ENCODE data around the gene KRTAP10-5.

The KRTAP10-5 gene

GRCh38 chr21:44616591-44616926 lies 36.2 kb upstream of the KRTAP10-5 start:
- H3K36me3 ChIP-seq: no peaks in the 10 kb centered on the region
- H3K27ac ChIP-seq: no peak overlapping the region
- TF ChIP-seq CTCF (IDR thresholded peaks at IDR 0.05): no peak
- peaks cover 30 to 39% of the 10 kb centered on the region in 2 experiments for H3K4me1 ChIP-seq (ENCODE audit: control insufficient read depth in 1 of 2, insufficient read depth in 1 of 2, low read depth in 1 of 2, low read length in 1 of 2)
- H3K4me3 ChIP-seq (ENCODE audit: low read depth in 1 of 2, low read length in 1 of 2): no peak overlapping the region
- H3K9me3 ChIP-seq: no peaks in the 10 kb centered on the region
- H3K27me3 ChIP-seq: no peaks in the 10 kb centered on the region

- H3K9me3 ChIP-seq: no peaks in the 10 kb centered on the region
- H3K4me1 ChIP-seq (ENCODE audit: control insufficient read depth in 1 of 2, insufficient read depth in 1 of 2, low read depth in 1 of 2, low read length in 1 of 2): peaks cover 30 to 39% of the 10 kb centered on the region in 2 experiments
- H3K36me3 ChIP-seq: no peaks in the 10 kb centered on the region
- no peak for TF ChIP-seq CTCF (IDR thresholded peaks at IDR 0.05)
- no peak overlapping the region for H3K4me3 ChIP-seq (ENCODE audit: low read depth in 1 of 2, low read length in 1 of 2)
- H3K27ac ChIP-seq: no peak overlapping the region
- no peaks in the 10 kb centered on the region for H3K27me3 ChIP-seq
These were observed 35.6 kb upstream of the KRTAP10-5 start for GRCh38 chr21:44615911-44616590.

- no peaks in the 10 kb centered on the region for H3K27me3 ChIP-seq
- H3K4me3 ChIP-seq (ENCODE audit: low read depth in 1 of 2, low read length in 1 of 2): no peak overlapping the region
- H3K4me1 ChIP-seq (ENCODE audit: control insufficient read depth in 1 of 2, insufficient read depth in 1 of 2, low read depth in 1 of 2, low read length in 1 of 2): peaks cover 30 to 39% of the 10 kb centered on the region in 2 experiments
- no peaks in the 10 kb centered on the region for H3K36me3 ChIP-seq
- H3K9me3 ChIP-seq: no peaks in the 10 kb centered on the region
- TF ChIP-seq CTCF (IDR thresholded peaks at IDR 0.05): no peak
- no peak overlapping the region for H3K27ac ChIP-seq
These were observed 35.1 kb upstream of the KRTAP10-5 start for GRCh38 chr21:44615466-44615865.

- no peaks in the 10 kb centered on the region for H3K27me3 ChIP-seq
- H3K27ac ChIP-seq: no peak overlapping the region
- no peaks in the 10 kb centered on the region for H3K9me3 ChIP-seq
- H3K36me3 ChIP-seq: no peaks in the 10 kb centered on the region
- no peak overlapping the region for H3K4me3 ChIP-seq (ENCODE audit: low read depth in 1 of 2, low read length in 1 of 2)
- H3K4me1 ChIP-seq (ENCODE audit: control insufficient read depth in 1 of 2, insufficient read depth in 1 of 2, low read depth in 1 of 2, low read length in 1 of 2): peaks cover 28 to 35% of the 10 kb centered on the region in 2 experiments
- TF ChIP-seq CTCF (IDR thresholded peaks at IDR 0.05): no peak
These were observed 34.6 kb upstream of the KRTAP10-5 start for GRCh38 chr21:44614961-44615391.

GRCh38 chr21:44614161-44614631 lies 33.8 kb upstream of the KRTAP10-5 start:
- Histone ChIP-seq H3K9me3 (no peaks in the 10 kb centered on the region), H3K27ac (no peak overlapping the region), H3K4me3 (ENCODE audit: low read depth in 1 of 2, low read length in 1 of 2) (no peak overlapping the region), H3K27me3 (no peaks in the 10 kb centered on the region), H3K36me3 (no peaks in the 10 kb centered on the region), H3K4me1 (ENCODE audit: control insufficient read depth in 1 of 2, insufficient read depth in 1 of 2, low read depth in 1 of 2, low read length in 1 of 2) (peaks cover 21 to 27% of the 10 kb centered on the region in 2 experiments)
- no peak for TF ChIP-seq CTCF (IDR thresholded peaks at IDR 0.05)

Measured in neutrophil (primary cell).